LNCaP clone FGC (cell line): ENCODE results near the gene KRTAP3-3.
"Not testable (repeated sequence)": the region's sequence is repeated elsewhere in the genome, so short reads cannot be mapped to it uniquely, and the experiment has no call there.

Source experiments
- DNase-seq: peaks from one replicate; pipeline ENCODE4 v3.0.0-alpha.2; 2011; ENCODE audit warnings: low read depth
- H3K4me3 ChIP-seq: 2 replicates; pipeline ENCODE4 v1.5.1; 2011; ENCODE audit warnings: mild to moderate bottlenecking, low read depth, low read length, control low read depth
- TF ChIP-seq, protein P1 (sequence below): IDR thresholded peaks from 2 replicates; pipeline ENCODE4 v1.5.1; 2012; ENCODE audit warnings: mild to moderate bottlenecking; ENCODE audit not compliant: control insufficient read depth, insufficient read depth; ENCODE audit errors: extremely low read depth

Gene KRTAP3-3

DNA sequence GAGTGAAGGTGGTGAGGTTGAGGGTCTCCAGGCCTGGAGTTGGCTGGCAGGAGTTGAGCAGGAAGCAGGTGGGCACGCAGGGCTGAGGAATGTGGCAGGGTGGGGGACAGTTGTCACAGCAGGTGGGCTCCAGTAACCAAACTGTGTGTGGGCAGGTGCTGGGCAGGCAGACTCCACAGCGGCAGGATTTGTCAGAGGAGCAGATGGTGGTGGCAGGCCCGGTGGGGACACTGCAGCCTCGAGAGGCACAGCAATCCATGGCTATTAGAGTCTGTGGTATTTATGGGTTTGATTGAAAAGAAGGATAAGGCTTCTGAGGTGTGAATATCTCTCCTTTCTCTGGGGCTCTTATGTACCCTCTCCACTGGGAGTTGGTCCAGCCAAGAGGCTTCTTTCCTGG, at the start of gene KRTAP3-3:
TSS of gene KRTAP3-3 (minus strand) at position 326 of the 400 bp plus-strand sequence. CDS start at position 259, 67 bp downstream.
- peak; percentile 70 for DNase-seq
- H3K4me3 ChIP-seq = no peak within 1 kb of the TSS
- TF ChIP-seq, protein P1, sequence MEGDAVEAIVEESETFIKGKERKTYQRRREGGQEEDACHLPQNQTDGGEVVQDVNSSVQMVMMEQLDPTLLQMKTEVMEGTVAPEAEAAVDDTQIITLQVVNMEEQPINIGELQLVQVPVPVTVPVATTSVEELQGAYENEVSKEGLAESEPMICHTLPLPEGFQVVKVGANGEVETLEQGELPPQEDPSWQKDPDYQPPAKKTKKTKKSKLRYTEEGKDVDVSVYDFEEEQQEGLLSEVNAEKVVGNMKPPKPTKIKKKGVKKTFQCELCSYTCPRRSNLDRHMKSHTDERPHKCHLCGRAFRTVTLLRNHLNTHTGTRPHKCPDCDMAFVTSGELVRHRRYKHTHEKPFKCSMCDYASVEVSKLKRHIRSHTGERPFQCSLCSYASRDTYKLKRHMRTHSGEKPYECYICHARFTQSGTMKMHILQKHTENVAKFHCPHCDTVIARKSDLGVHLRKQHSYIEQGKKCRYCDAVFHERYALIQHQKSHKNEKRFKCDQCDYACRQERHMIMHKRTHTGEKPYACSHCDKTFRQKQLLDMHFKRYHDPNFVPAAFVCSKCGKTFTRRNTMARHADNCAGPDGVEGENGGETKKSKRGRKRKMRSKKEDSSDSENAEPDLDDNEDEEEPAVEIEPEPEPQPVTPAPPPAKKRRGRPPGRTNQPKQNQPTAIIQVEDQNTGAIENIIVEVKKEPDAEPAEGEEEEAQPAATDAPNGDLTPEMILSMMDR = no peak

DNA sequence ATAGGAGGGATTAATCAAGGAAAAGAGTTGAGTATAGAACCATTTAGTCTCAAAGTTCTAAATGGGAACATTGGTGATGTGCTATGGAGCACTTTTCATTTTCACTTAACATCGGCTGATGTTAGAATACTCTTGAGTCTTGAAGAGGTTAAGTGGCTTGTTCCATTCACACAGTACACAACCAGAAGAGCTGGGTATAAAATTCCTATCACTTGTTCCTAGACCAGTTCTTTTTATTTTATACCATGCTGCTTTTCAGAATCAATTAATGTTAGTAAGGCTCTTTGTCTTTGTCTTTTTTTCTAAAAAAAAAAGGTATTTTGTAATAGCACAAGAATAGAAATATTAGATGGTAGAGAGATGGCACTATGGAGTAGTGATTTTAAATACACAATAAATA, 49.0 kb upstream of the KRTAP3-3 start:
- no peak overlapping the region for H3K4me3 ChIP-seq
- TF ChIP-seq, protein P1 = no peak
- DNase-seq = no peak

DNA sequence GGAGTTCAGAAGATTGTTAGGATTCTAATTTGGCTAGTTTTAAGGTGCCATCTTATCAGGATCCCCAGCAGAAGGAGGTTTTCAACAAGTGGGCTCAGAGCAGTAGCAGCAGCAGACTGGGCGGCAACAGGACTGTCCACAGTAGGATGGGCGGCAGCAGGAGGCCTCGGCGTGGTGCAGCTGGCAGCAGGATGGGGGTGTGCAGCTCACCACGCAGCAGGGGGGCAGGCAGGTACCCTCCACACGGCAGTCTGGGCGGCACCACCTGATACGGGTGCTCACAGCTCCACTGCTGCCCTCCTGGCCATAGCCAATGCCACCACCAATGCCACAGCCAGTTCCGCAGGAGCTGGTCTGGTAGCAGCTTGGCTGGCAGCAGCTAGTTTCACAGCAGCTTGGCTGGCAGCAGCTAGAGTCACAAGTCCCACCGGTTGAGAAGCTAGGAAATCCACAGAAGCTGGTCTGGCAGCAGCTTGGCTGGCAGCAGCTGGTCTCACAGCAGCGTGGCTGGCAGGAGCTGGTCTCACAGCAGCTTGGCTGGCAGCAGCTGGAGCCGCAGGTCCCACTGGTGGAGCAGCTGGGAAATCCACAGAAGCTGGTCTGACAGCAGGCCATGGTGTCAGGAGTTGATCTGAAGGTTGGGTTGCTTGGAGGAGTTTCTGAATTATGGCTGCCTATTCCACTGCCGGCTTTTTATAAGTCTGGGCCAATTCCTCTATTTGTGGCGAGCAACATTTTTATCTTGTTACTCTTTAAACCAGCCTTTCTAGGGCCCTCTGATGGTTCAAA, 47.0 kb upstream of the KRTAP3-3 start, which contains the start of gene KRTAP1-1:
TSS of gene KRTAP1-1 (minus strand) at position 668 of the 789 bp plus-strand sequence. CDS start at position 615, 53 bp downstream.
- DNase-seq, H3K4me3 ChIP-seq: not testable (repeated sequence)

DNA sequence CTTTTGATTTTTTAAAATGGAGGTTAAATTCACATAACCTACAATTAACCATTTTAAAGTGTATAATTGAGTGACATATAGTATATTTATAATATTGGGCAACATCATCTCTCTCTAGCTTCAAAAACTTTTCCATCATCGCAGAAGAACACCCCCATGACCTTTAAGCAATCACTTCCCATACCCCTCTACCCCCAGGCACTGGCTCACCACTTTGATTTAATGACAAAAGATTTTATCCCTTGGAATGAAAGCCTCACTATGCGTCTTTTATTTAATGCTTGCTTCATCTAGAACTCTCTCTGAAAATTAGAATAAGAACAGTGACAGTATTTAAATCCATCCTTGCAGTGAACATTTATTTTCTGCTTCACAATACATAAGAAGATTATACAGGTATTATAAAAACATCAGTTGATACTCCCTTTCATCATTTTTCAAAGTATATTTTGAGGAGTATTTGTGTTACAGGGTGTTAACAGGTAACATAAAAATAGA, 43.9 kb upstream of the KRTAP3-3 start:
- TF ChIP-seq, protein P1 = no peak
- no peak overlapping the region for H3K4me3 ChIP-seq
- no peak for DNase-seq

DNA sequence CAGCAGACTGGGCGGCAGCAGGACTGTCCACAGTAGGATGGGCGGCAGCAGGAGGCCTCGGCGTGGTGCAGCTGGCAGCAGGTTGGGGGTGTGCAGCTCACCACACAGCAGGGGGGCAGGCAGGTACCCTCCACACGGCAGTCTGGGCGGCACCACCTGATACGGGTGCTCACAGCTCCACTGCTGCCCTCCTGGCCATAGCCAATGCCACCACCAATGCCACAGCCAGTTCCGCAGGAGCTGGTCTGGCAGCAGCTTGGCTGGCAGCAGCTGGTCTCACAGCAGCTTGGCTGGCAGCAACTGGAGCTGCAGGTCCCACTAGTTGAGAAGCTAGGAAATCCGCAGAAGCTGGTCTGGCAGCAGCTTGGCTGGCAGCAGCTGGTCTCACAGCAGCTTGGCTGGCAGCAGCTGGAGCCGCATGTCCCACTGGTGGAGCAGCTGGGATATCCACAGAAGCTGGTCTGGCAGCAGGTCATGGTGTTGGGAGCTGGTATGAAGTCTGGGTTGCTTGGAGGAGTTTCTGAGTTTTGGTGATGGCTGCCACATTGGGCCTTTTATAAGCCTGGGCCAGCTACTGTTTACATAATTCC, 40.5 kb upstream of the KRTAP3-3 start, which contains the start of gene KRTAP1-3:
TSS of gene KRTAP1-3 (minus strand) at position 529 of the 590 bp plus-strand sequence. CDS start at position 476, 53 bp downstream.
- not testable (repeated sequence) for H3K4me3 ChIP-seq, DNase-seq

DNA sequence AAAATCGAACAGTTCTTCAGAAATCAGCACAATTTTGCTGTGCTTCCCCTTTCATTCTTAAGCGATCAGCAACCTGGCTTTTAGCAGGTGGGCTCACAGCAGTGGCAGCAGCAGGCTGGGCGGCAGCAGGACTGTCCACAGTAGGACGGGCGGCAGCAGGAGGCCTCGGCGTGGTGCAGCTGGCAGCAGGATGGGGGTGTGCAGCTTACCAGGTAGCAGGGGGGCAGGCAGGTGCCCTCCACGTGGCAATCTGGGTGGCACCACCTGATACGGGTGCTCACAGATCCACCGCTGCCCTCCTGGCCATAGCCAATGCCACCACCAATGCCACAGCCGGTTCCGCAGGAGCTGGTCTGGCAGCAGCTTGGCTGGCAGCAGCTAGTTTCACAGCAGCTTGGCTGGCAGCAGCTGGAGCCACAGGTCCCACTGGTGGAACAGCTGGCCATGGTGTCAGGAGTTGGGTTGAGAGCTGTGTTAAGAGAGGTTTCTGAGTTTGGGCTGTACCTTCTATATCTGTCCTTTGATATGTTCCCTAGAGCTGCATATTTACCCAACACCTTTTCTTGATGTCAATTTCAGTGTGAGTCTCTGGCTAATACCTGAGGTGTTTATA, 35.8 kb upstream of the KRTAP3-3 start, which contains the start of gene KRTAP1-4:
TSS of gene KRTAP1-4 (minus strand) at position 563 of the 613 bp plus-strand sequence. CDS start at position 446, 117 bp downstream.
- TF ChIP-seq, protein P1 = no peak
- no peak within 1 kb of the TSS for H3K4me3 ChIP-seq
- no peak for DNase-seq

DNA sequence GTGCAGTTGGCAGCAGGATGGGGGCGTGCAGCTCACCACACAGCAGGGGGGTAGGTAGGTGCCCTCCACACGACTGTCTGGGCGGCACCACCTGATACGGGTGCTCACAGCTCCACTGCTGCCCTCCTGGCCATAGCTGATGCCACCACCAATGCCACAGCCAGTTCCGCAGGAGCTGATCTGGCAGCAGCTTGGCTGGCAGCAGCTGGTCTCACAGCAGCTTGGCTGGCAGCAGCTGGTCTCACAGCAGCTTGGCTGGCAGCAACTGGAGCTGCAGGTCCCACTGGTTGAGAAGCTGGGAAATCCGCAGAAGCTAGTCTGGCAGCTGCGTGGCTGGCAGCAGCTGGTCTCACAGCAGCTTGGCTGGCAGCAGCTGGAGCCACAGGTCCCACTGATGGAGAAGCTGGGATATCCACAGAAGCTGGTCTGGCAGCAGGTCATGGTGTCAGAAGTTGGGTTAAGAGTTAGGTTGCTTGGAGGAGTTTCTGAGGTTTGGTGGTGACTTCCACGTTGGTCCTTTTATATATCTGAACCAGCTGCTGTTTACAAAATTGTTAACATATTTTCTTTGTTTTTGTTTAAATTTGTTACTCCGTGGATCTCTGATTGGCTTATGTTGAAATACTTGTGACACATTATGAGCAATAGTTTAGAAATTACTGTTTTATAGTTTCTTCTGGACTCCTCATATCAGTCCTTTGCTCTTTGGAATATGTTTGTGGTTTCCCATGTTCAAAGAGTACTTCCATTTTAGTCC, 32.9 kb upstream of the KRTAP3-3 start, which contains the start of gene KRTAP1-5:
TSS of gene KRTAP1-5 (minus strand) at position 494 of the 757 bp plus-strand sequence. CDS start at position 441, 53 bp downstream.
- TF ChIP-seq, protein P1 = no peak
- no peak within 1 kb of the TSS for H3K4me3 ChIP-seq
- DNase-seq = no peak
